DOHH2 (cell line): Measurements from ENCODE around the gene TIMP1.

Source experiments
- H3F3A ChIP-seq: fragments of 200-600 bp; sonication (generic), shearing (Covaris generic); 2 replicates; pipeline ENCODE4 v1.6.0; 2016; ENCODE audit warnings: antibody characterized with exemption, mild to moderate bottlenecking; ENCODE audit not compliant: control insufficient read depth, insufficient read depth
- H3K27ac ChIP-seq: fragments of 200-600 bp; sonication (generic); 2 replicates; pipeline ENCODE4 v1.5.1; 2014; ENCODE audit warnings: low read depth, mild to moderate bottlenecking, low read length, moderate library complexity
- H3K27me3 ChIP-seq: fragments of 200-600 bp; sonication (generic); 2 replicates; pipeline ENCODE4 v1.6.1; 2014; ENCODE audit warnings: mild to moderate bottlenecking, low read length, mixed read lengths; ENCODE audit not compliant: control insufficient read depth
- H3K36me3 ChIP-seq: fragments of 200-600 bp; sonication (generic); 2 replicates; pipeline ENCODE4 v1.6.1; 2014; ENCODE audit warnings: mild to moderate bottlenecking, low read length, moderate library complexity, mixed read lengths; ENCODE audit not compliant: control insufficient read depth
- H3K4me1 ChIP-seq: fragments of 200-600 bp; sonication (generic); 2 replicates; pipeline ENCODE4 v1.6.1; 2014; ENCODE audit warnings: mild to moderate bottlenecking, low read length, mixed read lengths; ENCODE audit not compliant: control insufficient read depth
- H3K4me2 ChIP-seq: fragments of 200-600 bp; sonication (generic); 2 replicates; pipeline ENCODE4 v1.6.0; 2014; ENCODE audit warnings: mild to moderate bottlenecking, low read length, moderate library complexity
- H3K4me3 ChIP-seq: fragments of 200-600 bp; sonication (generic); 2 replicates; pipeline ENCODE4 v1.5.1; 2014; ENCODE audit warnings: mild to moderate bottlenecking, low read length, mixed read lengths
- H3K79me2 ChIP-seq: fragments of 200-600 bp; sonication (generic); 2 replicates; pipeline ENCODE4 v1.6.1; 2014; ENCODE audit warnings: mild to moderate bottlenecking, low read length, mixed read lengths; ENCODE audit not compliant: control insufficient read depth
- H3K9me2 ChIP-seq: fragments of 200-600 bp; sonication (generic); replicated peaks from 2 replicates; pipeline ENCODE4 v1.6.1; 2014; ENCODE audit warnings: mild to moderate bottlenecking, low read length, mixed read lengths; ENCODE audit not compliant: control insufficient read depth
- H3K9me3 ChIP-seq: fragments of 200-600 bp; sonication (generic); 2 replicates; pipeline ENCODE4 v1.6.1; 2014; ENCODE audit warnings: antibody characterized with exemption, low read length, mixed read lengths; ENCODE audit not compliant: control insufficient read depth, insufficient read depth
- H4K20me1 ChIP-seq: fragments of 200-600 bp; sonication (generic); 2 replicates; pipeline ENCODE4 v1.6.0; 2014; ENCODE audit warnings: low read depth, mild to moderate bottlenecking, antibody characterized with exemption, low read length, moderate library complexity; ENCODE audit not compliant: control insufficient read depth, insufficient read depth
- CTCF ChIP-seq: fragments of 200-600 bp; sonication (generic); IDR thresholded peaks from one replicate; pipeline ENCODE4 v1.5.1; 2014; ENCODE audit warnings: antibody characterized with exemption, mild to moderate bottlenecking, low read depth, low read length; ENCODE audit not compliant: poor library complexity, severe bottlenecking
- EZH2phosphoT487 ChIP-seq: fragments of 200-600 bp; sonication (generic); IDR thresholded peaks from 2 replicates; pipeline ENCODE4 v1.6.1; 2017; ENCODE audit warnings: borderline replicate concordance, mild to moderate bottlenecking, antibody characterized with exemption, low read length, moderate library complexity, mixed read lengths

The TIMP1 gene

DNA sequence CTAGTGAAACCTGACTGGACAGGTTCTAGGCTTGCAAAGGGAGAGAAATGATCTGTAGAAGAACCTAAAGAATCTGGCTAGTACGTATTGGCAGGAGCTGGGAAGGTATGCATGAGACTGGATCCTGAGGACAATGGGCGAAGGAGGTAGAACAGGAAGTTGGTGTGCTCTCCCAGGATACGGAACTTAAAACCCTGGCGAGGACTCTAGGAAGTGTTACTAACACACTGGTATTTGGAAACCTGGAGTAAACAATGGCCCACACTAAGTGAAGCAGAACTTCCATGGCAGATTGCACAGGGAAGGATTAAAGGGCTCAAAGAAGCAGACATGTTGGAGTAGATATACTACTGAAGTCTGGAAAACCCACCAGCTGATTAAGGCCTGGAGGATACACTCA is 28.3 kb downstream of the TIMP1 start:
- Histone ChIP-seq H3K27me3 (no peaks in the 10 kb centered on the region; the same call in 1 of the 2 replicates), H3K4me3 (no peak overlapping the region), H3K9me2 (no peaks in the 10 kb centered on the region), H3K27ac (no peak overlapping the region), H3K4me2 (no peak overlapping the region), H3K36me3 (no peaks in the 10 kb centered on the region), H4K20me1 (no peaks in the 10 kb centered on the region), H3K79me2 (no peaks in the 10 kb centered on the region), H3K4me1 (no peaks in the 10 kb centered on the region), H3K9me3 (no peaks in the 10 kb centered on the region), H3F3A (no peaks in the 10 kb centered on the region)
- TF ChIP-seq CTCF (no peak), EZH2phosphoT487 (no peak)

DNA sequence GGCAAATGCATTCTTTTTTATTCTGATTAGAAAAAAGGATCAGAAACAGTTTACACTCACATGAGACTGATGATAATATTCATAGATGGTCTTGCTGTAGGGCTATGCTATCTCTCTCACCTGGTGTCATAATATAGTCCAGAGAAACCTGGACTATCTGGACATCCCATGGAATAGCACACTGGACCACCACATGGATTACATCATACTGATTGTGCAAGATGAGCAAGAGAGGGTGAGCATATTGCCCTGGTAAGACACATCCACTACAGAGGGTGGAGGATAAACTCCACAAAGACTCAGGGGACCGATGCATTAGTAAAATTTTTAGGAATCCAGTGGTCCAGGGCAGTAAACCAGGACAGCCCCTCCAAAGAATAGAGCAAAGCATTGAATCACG is 29.3 kb downstream of the TIMP1 start:
- Histone ChIP-seq H4K20me1 (no peaks in the 10 kb centered on the region), H3K9me2 (no peaks in the 10 kb centered on the region), H3F3A (no peaks in the 10 kb centered on the region), H3K4me2 (no peak overlapping the region), H3K79me2 (no peaks in the 10 kb centered on the region), H3K4me1 (no peaks in the 10 kb centered on the region), H3K27ac (no peak overlapping the region), H3K9me3 (no peaks in the 10 kb centered on the region), H3K27me3 (no peaks in the 10 kb centered on the region; the same call in 1 of the 2 replicates), H3K4me3 (no peak overlapping the region), H3K36me3 (no peaks in the 10 kb centered on the region)
- TF ChIP-seq EZH2phosphoT487 = no peak
- no peak for TF ChIP-seq CTCF

- TF ChIP-seq EZH2phosphoT487 (no peak), CTCF (no peak)
- Histone ChIP-seq H3K9me2 (no peaks in the 10 kb centered on the region), H3K36me3 (no peaks in the 10 kb centered on the region), H3K4me1 (no peaks in the 10 kb centered on the region), H3K79me2 (no peaks in the 10 kb centered on the region), H3K4me3 (no peak overlapping the region), H3K9me3 (no peaks in the 10 kb centered on the region), H4K20me1 (no peaks in the 10 kb centered on the region), H3K4me2 (no peak overlapping the region), H3F3A (no peaks in the 10 kb centered on the region), H3K27ac (no peak overlapping the region), H3K27me3 (no peaks in the 10 kb centered on the region; the same call in 1 of the 2 replicates)
Observed at GRCh38 chrX:47611926-47612325, 29.7 kb downstream of the TIMP1 start.
